Activated naive CD4-positive, alpha-beta T cell treated with anti-CD3 and anti-CD28 coated beads, Interleukin-2, amount 10 ng/mL, durations not matched to agents 7 days and 5 days (primary cell): ENCODE measurements around the gene HAVCR2.
A peak's percentile ranks its signal among the peaks of the same experiment; 100 is the strongest.

Experiments
- CTCF ChIA-PET: fragments of 350-600 bp; sonication (Branson Sonifier 250); formaldehyde crosslinking; loops from one replicate; lab custom pipeline; 2021; ENCODE audit warnings: antibody characterized with exemption; lab: Charles Lee
- DNase-seq: peaks from one replicate; pipeline ENCODE4 v3.0.0-alpha.2; 2020
- H3K27ac Mint-ChIP-seq: one replicate; pipeline ENCODE4 v1.8.0; 2021; ENCODE audit warnings: mild to moderate bottlenecking, moderate library complexity, mixed read lengths
- H3K27me3 Mint-ChIP-seq: one replicate; pipeline ENCODE4 v1.8.0; 2021; ENCODE audit warnings: mild to moderate bottlenecking, mixed read lengths
- H3K36me3 Mint-ChIP-seq: one replicate; pipeline ENCODE4 v1.8.0; 2021; ENCODE audit warnings: mixed read lengths
- H3K4me1 Mint-ChIP-seq: one replicate; pipeline ENCODE4 v1.8.0; 2021; ENCODE audit warnings: mixed read lengths
- H3K4me3 Mint-ChIP-seq: one replicate; pipeline ENCODE4 v1.8.0; 2021; ENCODE audit warnings: mild to moderate bottlenecking, moderate library complexity, mixed read lengths
- H3K9me3 Mint-ChIP-seq: one replicate; pipeline ENCODE4 v1.8.0; 2021; ENCODE audit warnings: mixed read lengths

Gene HAVCR2

GRCh38 chr5:157116483-157116954 is 7.7 kb upstream of the HAVCR2 start:
- CTCF ChIA-PET, result interaction anchor here (0.6 to 2.1 kb wide), 4 partner anchors 9 to 224 kb away, joined by 3 to 7 read pairs (median 3); no protein-coding TSS in a partner anchor
- Mint-ChIP-seq H3K36me3 (peaks cover 16% of the 10 kb centered on the region), H3K27ac (no peak overlapping the region), H3K27me3 (no peaks in the 10 kb centered on the region), H3K9me3 (peaks cover 15% of the 10 kb centered on the region), H3K4me1 (peaks cover 40% of the 10 kb centered on the region), H3K4me3 (no peak overlapping the region)
- DNase-seq, result no peak

- Mint-ChIP-seq H3K4me1 (peaks cover 49% of the 10 kb centered on the region), H3K27me3 (no peaks in the 10 kb centered on the region), H3K27ac (no peak overlapping the region), H3K4me3 (no peak overlapping the region), H3K9me3 (peaks cover 8% of the 10 kb centered on the region), H3K36me3 (peaks cover 9% of the 10 kb centered on the region)
- no peak for DNase-seq
- CTCF ChIA-PET, result interaction anchor here (0.8 to 1.3 kb wide), 3 partner anchors 17 to 165 kb away, joined by 3 to 10 read pairs (median 3); no protein-coding TSS in a partner anchor
Observed at GRCh38 chr5:157115502-157115901, 6.7 kb upstream of the HAVCR2 start.

- Mint-ChIP-seq H3K4me1 (peaks cover 53% of the 10 kb centered on the region), H3K27ac (peak overlapping the region; percentile 7), H3K27me3 (no peaks in the 10 kb centered on the region), H3K9me3 (peaks cover 4% of the 10 kb centered on the region), H3K36me3 (peaks cover 8% of the 10 kb centered on the region), H3K4me3 (no peak overlapping the region)
- no peak for DNase-seq
- CTCF ChIA-PET, result interaction anchor here (1.0 to 1.3 kb wide), 2 partner anchors 17 to 166 kb away, joined by 3 to 10 read pairs; no protein-coding TSS in a partner anchor
Observed at GRCh38 chr5:157115012-157115411, 6.2 kb upstream of the HAVCR2 start.

- Mint-ChIP-seq H3K4me3 (no peak overlapping the region), H3K27me3 (no peaks in the 10 kb centered on the region), H3K9me3 (no peaks in the 10 kb centered on the region), H3K4me1 (peaks cover 70% of the 10 kb centered on the region), H3K36me3 (peaks cover 9% of the 10 kb centered on the region), H3K27ac (peak overlapping the region; percentile 65)
- peak; percentile 35 for DNase-seq
- CTCF ChIA-PET, result interaction anchor here (1.6 kb wide), 1 partner anchor 19 kb away, joined by 7 read pairs; no protein-coding TSS in a partner anchor
Observed at GRCh38 chr5:157113002-157113401, 4.2 kb upstream of the HAVCR2 start.

- CTCF ChIA-PET, result no interaction called here
Observed at GRCh38 chr5:157109744-157110143, 900 bp upstream of the HAVCR2 start.

GRCh38 chr5:157107508-157107907 is 1.3 kb downstream of the HAVCR2 start:
- no peak for DNase-seq
- H3K4me3 Mint-ChIP-seq, result peak overlapping the region; percentile 87
- no peaks in the 10 kb centered on the region for H3K27me3 Mint-ChIP-seq
- H3K27ac Mint-ChIP-seq, result peak overlapping the region; percentile 97
- H3K9me3 Mint-ChIP-seq, result no peaks in the 10 kb centered on the region
- peaks cover 55% of the 10 kb centered on the region for H3K36me3 Mint-ChIP-seq
- H3K4me1 Mint-ChIP-seq, result peaks cover 71% of the 10 kb centered on the region
- CTCF ChIA-PET, result interaction anchor here (1.8 to 2.4 kb wide), 2 partner anchors 24 to 82 kb away, joined by 4 to 9 read pairs; no protein-coding TSS in a partner anchor

More at GRCh38 chr5:157109744-157110143, 900 bp upstream of the HAVCR2 start:
- Mint-ChIP-seq H3K4me1 (peaks cover 78% of the 10 kb centered on the region), H3K9me3 (no peaks in the 10 kb centered on the region), H3K27me3 (no peaks in the 10 kb centered on the region), H3K27ac (peak overlapping the region; percentile 97), H3K36me3 (peaks cover 35% of the 10 kb centered on the region), H3K4me3 (peak overlapping the region; percentile 87)
- peak; percentile 45 for DNase-seq

- peaks cover 73% of the 10 kb centered on the region for H3K4me1 Mint-ChIP-seq
- peaks cover 61% of the 10 kb centered on the region for H3K36me3 Mint-ChIP-seq
- no peak for DNase-seq
- peak overlapping the region; percentile 87 for H3K4me3 Mint-ChIP-seq
- CTCF ChIA-PET, result interaction anchor here (2.4 kb wide), 1 partner anchor 25 kb away, joined by 9 read pairs; no protein-coding TSS in a partner anchor
- H3K27ac Mint-ChIP-seq, result peak overlapping the region; percentile 97
- no peaks in the 10 kb centered on the region for H3K9me3 Mint-ChIP-seq
- H3K27me3 Mint-ChIP-seq, result no peaks in the 10 kb centered on the region
Observed at GRCh38 chr5:157106630-157107461, 2.0 kb downstream of the HAVCR2 start.

- peaks cover 65% of the 10 kb centered on the region for H3K36me3 Mint-ChIP-seq
- CTCF ChIA-PET, result no interaction called here
- peaks cover 29% of the 10 kb centered on the region for H3K4me1 Mint-ChIP-seq
- no peaks in the 10 kb centered on the region for H3K27me3 Mint-ChIP-seq
- H3K9me3 Mint-ChIP-seq, result no peaks in the 10 kb centered on the region
- DNase-seq, result no peak
- H3K4me3 Mint-ChIP-seq, result no peak overlapping the region
- H3K27ac Mint-ChIP-seq, result peak overlapping the region; percentile 69
Observed at GRCh38 chr5:157100140-157100679, 8.6 kb downstream of the HAVCR2 start.

- H3K36me3 Mint-ChIP-seq, result peaks cover 72% of the 10 kb centered on the region
- H3K27ac Mint-ChIP-seq, result no peak overlapping the region
Observed at GRCh38 chr5:157088342-157088990, 20.4 kb downstream of the HAVCR2 start.

GRCh38 chr5:157086751-157087359 is 22.0 kb downstream of the HAVCR2 start:
- CTCF ChIA-PET, result no interaction called here
- no peak overlapping the region for H3K4me3 Mint-ChIP-seq

More at GRCh38 chr5:157088342-157088990, 20.4 kb downstream of the HAVCR2 start:
- no peaks in the 10 kb centered on the region for H3K4me1 Mint-ChIP-seq
- no peak overlapping the region for H3K4me3 Mint-ChIP-seq
- CTCF ChIA-PET, result interaction anchor here (0.8 kb wide), 1 partner anchor 61 kb away, joined by 3 read pairs; no protein-coding TSS in a partner anchor
- no peaks in the 10 kb centered on the region for H3K9me3 Mint-ChIP-seq
- no peaks in the 10 kb centered on the region for H3K27me3 Mint-ChIP-seq
- DNase-seq, result no peak

GRCh38 chr5:157085930-157086329 is 22.9 kb downstream of the HAVCR2 start:
- peaks cover 70% of the 10 kb centered on the region for H3K36me3 Mint-ChIP-seq
- H3K9me3 Mint-ChIP-seq, result no peaks in the 10 kb centered on the region
- no peaks in the 10 kb centered on the region for H3K27me3 Mint-ChIP-seq
- CTCF ChIA-PET, result no interaction called here
- no peak overlapping the region for H3K27ac Mint-ChIP-seq
- no peaks in the 10 kb centered on the region for H3K4me1 Mint-ChIP-seq
- no peak for DNase-seq
- H3K4me3 Mint-ChIP-seq, result no peak overlapping the region

More at GRCh38 chr5:157086751-157087359, 22.0 kb downstream of the HAVCR2 start:
- Mint-ChIP-seq H3K4me1 (no peaks in the 10 kb centered on the region), H3K36me3 (peaks cover 76% of the 10 kb centered on the region), H3K27me3 (no peaks in the 10 kb centered on the region), H3K9me3 (no peaks in the 10 kb centered on the region), H3K27ac (no peak overlapping the region)
- DNase-seq, result no peak

GRCh38 chr5:157080286-157080685 is 28.6 kb downstream of the HAVCR2 start:
- peaks cover 22% of the 10 kb centered on the region for H3K4me1 Mint-ChIP-seq
- CTCF ChIA-PET, result no interaction called here
- no peaks in the 10 kb centered on the region for H3K9me3 Mint-ChIP-seq
- H3K27ac Mint-ChIP-seq, result no peak overlapping the region
- DNase-seq, result no peak
- no peak overlapping the region for H3K4me3 Mint-ChIP-seq
- H3K36me3 Mint-ChIP-seq, result peaks cover 27% of the 10 kb centered on the region
- H3K27me3 Mint-ChIP-seq, result no peaks in the 10 kb centered on the region

GRCh38 chr5:157076558-157076957 is 32.3 kb downstream of the HAVCR2 start:
- H3K9me3 Mint-ChIP-seq, result peaks cover 6% of the 10 kb centered on the region
- CTCF ChIA-PET, result interaction anchor here (1.4 kb wide), 1 partner anchor 41 kb away, joined by 3 read pairs; no protein-coding TSS in a partner anchor
- H3K27ac Mint-ChIP-seq, result no peak overlapping the region
- no peak overlapping the region for H3K4me3 Mint-ChIP-seq
- no peaks in the 10 kb centered on the region for H3K27me3 Mint-ChIP-seq
- peak; percentile 29 for DNase-seq
- H3K36me3 Mint-ChIP-seq, result peaks cover 16% of the 10 kb centered on the region
- peaks cover 54% of the 10 kb centered on the region for H3K4me1 Mint-ChIP-seq
